Measurements from ENCODE around the gene NR2E1.

NR2E1 gene

GRCh38 chr6:108176281-108177089 is 10.7 kb downstream of the NR2E1 start:
- TF ChIP-seq CTCF (IDR thresholded peaks at IDR 0.05; ENCODE audit: low read depth, low read length): no peak
- H3K27me3 ChIP-seq (ENCODE audit: insufficient read depth, low read depth, severe bottlenecking): no peaks in the 10 kb centered on the region
- H3K27ac ChIP-seq: no peak overlapping the region
- H3K4me3 ChIP-seq (ENCODE audit: low read depth, low read length): no peak overlapping the region
- no peaks in the 10 kb centered on the region for H3K9me3 ChIP-seq (ENCODE audit: severe bottlenecking)
- H3K36me3 ChIP-seq: no peaks in the 10 kb centered on the region
- no peak for DNase-seq

DNA sequence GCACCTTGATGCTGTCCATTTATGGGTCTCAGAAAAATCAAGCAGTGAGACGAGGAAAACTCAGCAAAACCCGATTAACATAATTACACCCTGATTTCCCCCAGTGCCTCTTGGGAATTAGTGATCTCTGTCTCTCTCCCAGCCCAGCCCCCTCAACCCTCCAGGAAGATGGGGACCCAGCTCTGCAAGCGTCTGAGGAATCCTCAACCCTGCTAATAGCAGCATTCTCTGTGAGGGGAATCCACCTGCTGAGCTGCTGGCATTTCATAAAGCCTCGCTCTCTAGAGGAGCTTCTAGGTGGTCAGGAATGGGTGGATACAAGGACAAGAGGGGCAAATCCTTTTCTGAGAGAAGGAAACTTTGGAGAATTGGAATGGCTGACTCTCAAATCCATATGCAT is 13.9 kb downstream of the NR2E1 start:
- DNase-seq: no peak
- no peak for TF ChIP-seq CTCF (IDR thresholded peaks at IDR 0.05; ENCODE audit: low read depth, low read length)
- H3K4me3 ChIP-seq (ENCODE audit: low read depth, low read length): no peak overlapping the region
- H3K36me3 ChIP-seq: no peaks in the 10 kb centered on the region
- H3K27ac ChIP-seq: no peak overlapping the region
- no peaks in the 10 kb centered on the region for H3K27me3 ChIP-seq (ENCODE audit: insufficient read depth, low read depth, severe bottlenecking)
- H3K9me3 ChIP-seq (ENCODE audit: severe bottlenecking): no peaks in the 10 kb centered on the region

DNA sequence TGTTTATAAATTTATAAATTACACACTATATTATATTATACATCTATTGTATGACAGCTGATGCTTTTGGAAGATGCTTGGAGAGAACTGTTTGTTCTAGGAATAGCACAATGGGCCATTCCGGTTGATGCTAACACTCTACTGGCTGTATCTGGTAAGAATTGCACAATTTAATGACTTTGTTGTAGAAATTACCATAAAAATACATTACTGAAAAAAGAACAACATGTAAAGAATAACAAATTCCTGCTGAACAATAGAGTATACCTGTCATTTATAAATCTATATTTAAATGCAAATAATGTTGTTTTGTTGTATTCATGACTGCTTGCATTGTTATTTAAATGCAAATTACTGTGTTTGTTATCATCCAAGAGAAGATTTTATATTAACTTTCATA is 14.4 kb downstream of the NR2E1 start:
- no peak for TF ChIP-seq CTCF (IDR thresholded peaks at IDR 0.05; ENCODE audit: low read depth, low read length)
- no peaks in the 10 kb centered on the region for H3K9me3 ChIP-seq (ENCODE audit: severe bottlenecking)
- DNase-seq: no peak
- no peak overlapping the region for H3K4me3 ChIP-seq (ENCODE audit: low read depth, low read length)
- no peaks in the 10 kb centered on the region for H3K36me3 ChIP-seq
- no peaks in the 10 kb centered on the region for H3K27me3 ChIP-seq (ENCODE audit: insufficient read depth, low read depth, severe bottlenecking)
- no peak overlapping the region for H3K27ac ChIP-seq

- H3K9me3 ChIP-seq (ENCODE audit: severe bottlenecking): no peaks in the 10 kb centered on the region
- H3K27ac ChIP-seq: no peak overlapping the region
- H3K4me3 ChIP-seq (ENCODE audit: low read depth, low read length): no peak overlapping the region
- no peak for TF ChIP-seq CTCF (IDR thresholded peaks at IDR 0.05; ENCODE audit: low read depth, low read length)
- no peak for DNase-seq
- H3K27me3 ChIP-seq (ENCODE audit: insufficient read depth, low read depth, severe bottlenecking): no peaks in the 10 kb centered on the region
- no peaks in the 10 kb centered on the region for H3K36me3 ChIP-seq
These were observed 15.0 kb downstream of the NR2E1 start for GRCh38 chr6:108180776-108181175.

DNA sequence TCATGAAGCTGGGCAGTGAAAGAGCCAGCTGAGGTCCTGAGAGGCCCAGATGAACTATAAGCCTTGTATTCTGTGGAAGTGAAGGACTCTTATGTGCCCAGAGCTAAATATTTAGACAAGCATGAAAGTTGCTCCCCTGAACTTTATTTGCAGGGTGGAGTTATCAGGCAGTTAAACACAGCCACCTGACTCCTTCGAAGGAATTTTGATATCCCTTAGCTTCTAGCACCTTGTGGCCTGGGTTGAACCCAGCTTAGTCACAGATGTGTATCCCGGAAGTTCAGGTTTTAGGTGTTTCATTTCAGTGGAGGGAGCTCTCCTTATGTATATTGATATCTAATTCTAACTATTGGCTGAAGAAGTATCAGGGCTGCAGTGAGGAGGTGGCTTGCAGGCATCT is 20.4 kb downstream of the NR2E1 start:
- Histone ChIP-seq H3K36me3 (no peaks in the 10 kb centered on the region), H3K27me3 (ENCODE audit: insufficient read depth, low read depth, severe bottlenecking) (no peaks in the 10 kb centered on the region)

More for the DNA sequence above, 20.4 kb downstream of the NR2E1 start:
- TF ChIP-seq CTCF (IDR thresholded peaks at IDR 0.05; ENCODE audit: low read depth, low read length): no peak
- no peaks in the 10 kb centered on the region for H3K9me3 ChIP-seq (ENCODE audit: severe bottlenecking)
- H3K27ac ChIP-seq: no peak overlapping the region
- no peak for DNase-seq
- H3K4me3 ChIP-seq (ENCODE audit: low read depth, low read length): no peak overlapping the region
